K562 (cell line): ENCODE results near the gene MRPL32. TPM values are rescaled to one million over a fixed set of nuclear protein-coding genes. Genes with fewer than 3 reads are reported as not detected.

Experiments
- ATAC-seq: fragments of 200-7000 bp; cut with Tn5 transposase; 3 replicates; pipeline ENCODE4 v1.9.1; 2020; ENCODE audit warnings: moderate library complexity
- BruUV-seq: library from RNA; stranded (reverse); fragments of 400-500 nt; replicated peaks from 2 replicates; lab custom pipeline; 2021; lab: Mats Ljungman, UMichigan
- CTCF ChIA-PET: fragments of 300-600 bp; formaldehyde crosslinking; extraction: SDS; loops from one replicate; lab custom pipeline; 2021; ENCODE audit warnings: low intra/inter-chr PET ratio; lab: Yijun Ruan, JAX
- POLR2A ChIA-PET: fragments of 300-600, 350-650 bp; sonication (Branson Sonifier 250); formaldehyde crosslinking; extraction: SDS; loops from one replicate; lab custom pipeline; 2021; ENCODE audit warnings: antibody characterized with exemption, inconsistent platforms; lab: Yijun Ruan, JAX
- DNase-seq, 4 experiments: peaks; one replicate each; pipeline versions ENCODE4 v3.0.0 to v3.0.0-alpha.2; 2011 to 2018; ENCODE audit warnings: low spot score in 3 of 4, mixed read lengths in 3 of 4; ENCODE audit errors: extremely low read depth in 1 of 4
- FAIRE-seq: peaks from 2 replicates; lab custom pipeline; 2011; peaks lifted over from hg19 to GRCh38; lab: Jason Lieb, UNC
- H2AFZ ChIP-seq: 2 replicates; pipeline ENCODE4 v1.6.0; 2011; ENCODE audit warnings: low read depth, low read length, control low read depth, inconsistent platforms
- H3K27ac ChIP-seq: fragments of 200-600 bp; 3 replicates; pipeline ENCODE4 v1.8.0; 2011; ENCODE audit warnings: low read depth, mild to moderate bottlenecking, control low read depth, inconsistent platforms, low read length, moderate library complexity, mixed read lengths; ENCODE audit errors: extremely low read depth
- H3K27me3 ChIP-seq, 2 experiments: fragments of 300-600 bp in 1 of 2; 2 replicates in 1 of 2; 3 replicates in 1 of 2; pipeline versions ENCODE4 v1.6.0 to v1.8.0; 2011; ENCODE audit warnings: inconsistent platforms in 2 of 2, low read length in 2 of 2, mild to moderate bottlenecking in 1 of 2, mixed read lengths in 1 of 2, moderate library complexity in 1 of 2; ENCODE audit not compliant: control insufficient read depth in 2 of 2, insufficient read depth in 2 of 2
- H3K36me3 ChIP-seq: fragments of 300-600 bp; 3 replicates; pipeline ENCODE4 v1.8.0; 2011; ENCODE audit warnings: mild to moderate bottlenecking, low read length, inconsistent platforms; ENCODE audit not compliant: control insufficient read depth, insufficient read depth
- H3K4me1 ChIP-seq, 2 experiments: fragments of 200-600 bp in 1 of 2; replicated peaks in 1 of 2; 2 replicates in 1 of 2; 3 replicates in 1 of 2; pipeline versions ENCODE4 v1.5.1 to v1.8.0; 2011; ENCODE audit warnings: inconsistent platforms in 2 of 2, low read length in 2 of 2, mild to moderate bottlenecking in 1 of 2, mixed read lengths in 1 of 2, moderate library complexity in 1 of 2; ENCODE audit not compliant: control insufficient read depth in 2 of 2, insufficient read depth in 2 of 2
- H3K4me2 ChIP-seq: 2 replicates; pipeline ENCODE4 v1.6.1; 2011; ENCODE audit warnings: low read length, control low read depth, inconsistent platforms, mixed read lengths; ENCODE audit not compliant: insufficient read depth
- H3K4me3 ChIP-seq: fragments of 200-600 bp; sonication (generic), shearing (Covaris generic); 2 replicates; pipeline ENCODE4 v1.5.1; 2016; ENCODE audit warnings: control low read depth, inconsistent platforms
- H3K79me2 ChIP-seq: fragments of 200-600 bp; 3 replicates; pipeline ENCODE4 v1.8.0; 2011; ENCODE audit warnings: low read length, inconsistent platforms; ENCODE audit not compliant: control insufficient read depth, insufficient read depth
- H3K9ac ChIP-seq, 2 experiments: 2 replicates each; pipeline versions ENCODE4 v1.6.0 to v1.6.1; 2011; ENCODE audit warnings: low read depth in 2 of 2, low read length in 2 of 2, control low read depth in 1 of 2, inconsistent platforms in 1 of 2, mild to moderate bottlenecking in 1 of 2, mixed read lengths in 1 of 2; ENCODE audit not compliant: insufficient read depth in 1 of 2
- H3K9me1 ChIP-seq: one replicate; pipeline ENCODE4 v1.6.0; 2011; ENCODE audit warnings: inconsistent platforms, mild to moderate bottlenecking, low read length, moderate library complexity; ENCODE audit not compliant: control insufficient read depth, insufficient read depth
- H3K9me3 ChIP-seq: replicated peaks from 2 replicates; pipeline ENCODE4 v1.5.1; 2011; ENCODE audit warnings: low read depth, low read length, inconsistent platforms; ENCODE audit not compliant: control insufficient read depth, insufficient read depth
- H4K20me1 ChIP-seq: replicated peaks from 2 replicates; pipeline ENCODE4 v1.6.1; 2011; ENCODE audit warnings: low read length, inconsistent platforms, mixed read lengths; ENCODE audit not compliant: control insufficient read depth, insufficient read depth
- ARID1B ChIP-seq: fragments of 450-650 bp; IDR thresholded peaks from 2 replicates; pipeline ENCODE4 v1.6.1; 2016; ENCODE audit warnings: antibody characterized with exemption, mild to moderate bottlenecking, inconsistent platforms
- BMI1 ChIP-seq: fragments of 150-350 bp; IDR thresholded peaks from 2 replicates; pipeline ENCODE4 v1.6.1; 2014; ENCODE audit warnings: low read length
- IRF9 ChIP-seq: fragments of 450-650 bp; IDR thresholded peaks from 2 replicates; pipeline ENCODE4 v1.6.1; 2016; ENCODE audit warnings: missing biosample characterization, missing genetic modification characterization
- L3MBTL2 ChIP-seq: fragments of 450-650 bp; IDR thresholded peaks from 2 replicates; pipeline ENCODE4 v1.6.1; 2016; ENCODE audit warnings: mild to moderate bottlenecking, moderate library complexity
- NELFE ChIP-seq: IDR thresholded peaks from 2 replicates; pipeline ENCODE4 v1.6.1; 2011; ENCODE audit warnings: mild to moderate bottlenecking; ENCODE audit not compliant: insufficient read depth, insufficient read length
- NFE2L1 ChIP-seq: fragments of 450-650 bp; IDR thresholded peaks from 2 replicates; pipeline ENCODE4 v1.6.1; 2016; ENCODE audit warnings: missing genetic modification characterization, low read depth, mild to moderate bottlenecking, missing compliant biosample characterization, moderate library complexity, borderline replicate concordance
- NFIC ChIP-seq: fragments of 450-650 bp; IDR thresholded peaks from 2 replicates; pipeline ENCODE4 v1.6.1; 2017; ENCODE audit warnings: mild to moderate bottlenecking, inconsistent platforms
- PHF8 ChIP-seq: fragments of 200-600 bp; sonication (generic); IDR thresholded peaks from 2 replicates; pipeline ENCODE4 v1.6.1; 2012; ENCODE audit warnings: mixed run types, mild to moderate bottlenecking, inconsistent platforms, low read length, moderate library complexity, borderline replicate concordance
- RBM39 ChIP-seq: fragments of 200-400 bp; formaldehyde crosslinking; optimal IDR thresholded peaks from 2 replicates; pipeline ENCODE3; 2018; ENCODE audit warnings: low read depth, low read length
- SNAPC5 ChIP-seq: fragments of 250-450 bp; sonication (Bioruptor Pico); IDR thresholded peaks from 2 replicates; pipeline ENCODE4 v1.8.0; 2021; ENCODE audit warnings: moderate library complexity, mild to moderate bottlenecking, inconsistent platforms
- TBP ChIP-seq: optimal IDR thresholded peaks from 2 replicates; pipeline ENCODE3; 2011; ENCODE audit warnings: low read depth, low read length, improper control_type of control experiment
- TRIM24 ChIP-seq, 2 experiments: fragments of 450-650 bp; IDR thresholded peaks; 2 replicates each; pipeline ENCODE4 v1.6.1; 2016
- XRCC3 ChIP-seq: fragments of 450-650 bp; IDR thresholded peaks from 2 replicates; pipeline ENCODE4 v1.6.1; 2017; ENCODE audit warnings: mild to moderate bottlenecking, moderate library complexity
- ZNF253 ChIP-seq: fragments of 250-450 bp; sonication (Bioruptor Pico); conservative IDR thresholded peaks from 2 replicates; pipeline ENCODE4 v1.6.1; 2021; ENCODE audit warnings: mild to moderate bottlenecking
- ZNF347 ChIP-seq: fragments of 450-650 bp; formaldehyde crosslinking; IDR thresholded peaks from 2 replicates; pipeline ENCODE4 v1.4.0; 2020; ENCODE audit warnings: low read depth, mild to moderate bottlenecking, moderate library complexity
- ZNF395 ChIP-seq: fragments of 200-800 bp; sonication (Bioruptor generic); IDR thresholded peaks from 2 replicates; pipeline ENCODE4 v1.6.1; 2017; ENCODE audit warnings: missing genetic modification characterization, missing compliant biosample characterization
- ZNF444 ChIP-seq: fragments of 250-450 bp; sonication (Bioruptor Pico); IDR thresholded peaks from 2 replicates; pipeline ENCODE4 v1.4.0; 2020; ENCODE audit warnings: mild to moderate bottlenecking, moderate library complexity
- WGBS: fragments of 100-300 bp; shearing (Covaris generic); methylation state at CpG from one replicate; pipeline ENCODE4 v1.1.6; 2016; ENCODE audit warnings: low coverage, mixed read lengths; ENCODE audit not compliant: insufficient coverage; ENCODE audit errors: missing lambda C conversion rate; 5-methylcytosine and 5-hydroxymethylcytosine counted together
- in situ Hi-C: fragments of 300-500 bp; cut with MboI; formaldehyde crosslinking; loops from 4 replicates; pipeline ENCODE4 v1.15.0; 2018; ENCODE audit warnings: inconsistent platforms, mixed read lengths
- intact Hi-C: fragments of 100-400 bp; cut with micrococcal nuclease; formaldehyde crosslinking; loops from 2 replicates; pipeline ENCODE4 v1.14.2; 2022
- polyA plus RNA-seq, 8 experiments: library from polyadenylated mRNA; depleted of rRNA in 4 of 8; stranded (reverse) in 5 of 8; unstranded in 3 of 8; fragments of >200 nt; fragmentation: Nextera tagmentation in 2 of 8; fragmentation: Illumina TruSeq in 1 of 8; extraction: Ambion mirVana in 2 of 8; extraction: Trizol in 1 of 8; gene quantifications; 2 replicates each; pipeline versions ENCODE4 v1.2.1 to v1.2.3, GENCODE V29; 2011 to 2014; ENCODE audit warnings: inconsistent platforms in 1 of 8, missing spikeins in 1 of 8
- total RNA-seq, 7 experiments: library from RNA; depleted of rRNA in 6 of 7; stranded (reverse); fragments of >200 nt in 6 of 7; fragmentation: Illumina TruSeq in 2 of 7; extraction: Trizol in 2 of 7; gene quantifications; 2 replicates each; pipeline versions ENCODE4 v1.2.1 to v1.2.3, GENCODE V29; 2011 to 2021; ENCODE audit warnings: low replicate concordance in 1 of 7
- TF ChIP-seq, protein P1 (sequence below): fragments of 450-650 bp; formaldehyde crosslinking; IDR thresholded peaks from 2 replicates; pipeline ENCODE4 v1.4.0; 2022; ENCODE audit warnings: missing genetic modification characterization

Gene MRPL32
- total and polyA plus RNA-seq, 9 of the 15 experiments (the other 6 are each of a cell fraction or from before 2014, with no cell fraction given), result 75.5 to 351 (median 138) TPM

DNA sequence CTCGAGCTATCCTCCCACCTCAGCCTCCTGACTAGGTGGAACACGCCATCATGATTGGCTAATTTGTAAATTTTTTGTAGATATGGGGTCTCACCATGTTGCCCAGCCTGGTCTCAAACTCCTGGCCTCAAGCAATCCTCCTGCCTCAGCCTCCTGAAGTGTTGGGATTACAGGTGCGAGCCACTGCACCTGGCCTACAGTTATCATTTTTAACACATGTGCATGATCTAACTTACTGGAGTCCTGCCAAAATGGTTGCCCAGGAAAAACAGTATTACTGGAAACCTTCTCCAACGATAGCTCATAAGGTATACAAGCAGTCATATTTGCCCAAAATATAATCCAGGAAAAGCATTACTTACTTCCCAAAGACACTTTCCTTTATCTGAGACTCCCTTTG is 20.2 kb downstream of the MRPL32 start:
- 28% methylated on average over 4 of the region's 4 CpGs for WGBS
- no TSS peak for BruUV-seq
- H3K9me3 ChIP-seq, result peaks cover 5% of the 10 kb centered on the region
- no peaks in the 10 kb centered on the region for H4K20me1 ChIP-seq
- H3K27me3 ChIP-seq, result no peaks in the 10 kb centered on the region
- no peaks in the 10 kb centered on the region for H3K4me1 ChIP-seq
- DNase-seq (no peak), FAIRE-seq (no peak), ATAC-seq (no peak)
- H3K4me2 ChIP-seq, result no peak overlapping the region
- H2AFZ ChIP-seq, result no peak overlapping the region
- no peaks in the 10 kb centered on the region for H3K79me2 ChIP-seq
- intact Hi-C loops, result no loop called here
- POLR2A ChIA-PET, result no interaction called here
- no peak overlapping the region for H3K9ac ChIP-seq
- in situ Hi-C loops, result no loop called here
- CTCF ChIA-PET, result no interaction called here
- H3K36me3 ChIP-seq, result no peaks in the 10 kb centered on the region
- H3K4me3 ChIP-seq, result no peak overlapping the region
- no peaks in the 10 kb centered on the region for H3K9me1 ChIP-seq
- H3K27ac ChIP-seq, result no peak overlapping the region
- no peak for TF ChIP-seq BMI1
- TF ChIP-seq, protein P1, sequence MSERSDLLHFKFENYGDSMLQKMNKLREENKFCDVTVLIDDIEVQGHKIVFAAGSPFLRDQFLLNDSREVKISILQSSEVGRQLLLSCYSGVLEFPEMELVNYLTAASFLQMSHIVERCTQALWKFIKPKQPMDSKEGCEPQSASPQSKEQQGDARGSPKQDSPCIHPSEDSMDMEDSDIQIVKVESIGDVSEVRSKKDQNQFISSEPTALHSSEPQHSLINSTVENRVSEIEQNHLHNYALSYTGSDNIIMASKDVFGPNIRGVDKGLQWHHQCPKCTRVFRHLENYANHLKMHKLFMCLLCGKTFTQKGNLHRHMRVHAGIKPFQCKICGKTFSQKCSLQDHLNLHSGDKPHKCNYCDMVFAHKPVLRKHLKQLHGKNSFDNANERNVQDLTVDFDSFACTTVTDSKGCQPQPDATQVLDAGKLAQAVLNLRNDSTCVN (CRISPR knock-in tag), result no peak
- TF ChIP-seq ZNF395 (CRISPR knock-in tag), result no peak
- TF ChIP-seq XRCC3, result no peak
- TF ChIP-seq NFE2L1, result no peak
- TF ChIP-seq ZNF444, result no peak
- peak; percentile 66 for TF ChIP-seq NFIC
- TF ChIP-seq ZNF347 (CRISPR knock-in tag), result no peak
- TF ChIP-seq RBM39, result no peak
- no peak for TF ChIP-seq TRIM24 (IDR thresholded peaks at IDR 0.05)
- no peak for TF ChIP-seq L3MBTL2
- no peak for TF ChIP-seq IRF9
- no peak for TF ChIP-seq NELFE
- TF ChIP-seq ARID1B, result 0 out of 2 replicates have a peak, but pooled peaks have one; percentile 16
- TF ChIP-seq ZNF253, result no peak
- TF ChIP-seq TBP, result no peak
- no peak for TF ChIP-seq SNAPC5 (CRISPR knock-in tag)
- TF ChIP-seq PHF8, result no peak
